HG02798 (cell line): ENCODE data around the gene EHMT1.
"Not testable (repeated sequence)": the region's sequence is repeated elsewhere in the genome, so short reads cannot be mapped to it uniquely, and the experiment has no call there.

Experiments used
- ATAC-seq: cut with Tn5 transposase; IDR thresholded peaks from one replicate; pipeline ENCODE4 v1.9.1; 2021; ENCODE audit warnings: mild to moderate bottlenecking; ENCODE audit not compliant: unreplicated experiment, poor library complexity

EHMT1 gene

DNA sequence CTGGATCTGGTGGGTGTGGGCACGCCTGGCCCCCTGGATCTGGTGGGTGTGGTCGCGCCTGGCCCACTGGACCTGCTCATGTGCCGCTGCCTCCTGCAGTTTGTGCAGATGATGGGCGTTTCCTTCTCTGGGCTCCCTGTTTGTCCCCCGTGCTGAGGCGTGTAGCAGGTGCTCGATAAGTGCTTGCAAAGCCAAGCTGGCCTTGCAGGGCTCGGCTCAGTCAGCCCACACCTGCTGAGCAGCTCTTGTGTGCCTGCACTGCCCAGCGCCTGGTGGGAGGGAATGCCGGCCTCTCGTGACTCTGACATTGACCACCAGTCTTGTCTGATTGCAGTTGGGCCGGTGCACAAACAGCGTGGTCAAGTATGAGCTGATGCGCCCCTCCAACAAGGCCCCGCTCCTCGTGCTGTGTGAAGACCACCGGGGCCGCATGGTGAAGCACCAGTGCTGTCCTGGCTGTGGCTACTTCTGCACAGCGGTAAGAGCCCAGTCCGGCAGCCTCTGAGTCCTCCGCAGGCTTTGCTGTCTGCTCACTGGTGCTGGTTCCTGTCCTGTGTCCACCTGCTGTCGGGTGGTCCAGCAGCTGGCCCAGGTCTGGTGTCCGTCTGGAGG is 156.1 kb downstream of the EHMT1 start:
- no peak for ATAC-seq

- ATAC-seq = no peak
Measured at GRCh38 chr9:137776306-137776995, 157.6 kb downstream of the EHMT1 start.

- no peak for ATAC-seq
Measured at GRCh38 chr9:137777761-137778160, 159.0 kb downstream of the EHMT1 start.

DNA sequence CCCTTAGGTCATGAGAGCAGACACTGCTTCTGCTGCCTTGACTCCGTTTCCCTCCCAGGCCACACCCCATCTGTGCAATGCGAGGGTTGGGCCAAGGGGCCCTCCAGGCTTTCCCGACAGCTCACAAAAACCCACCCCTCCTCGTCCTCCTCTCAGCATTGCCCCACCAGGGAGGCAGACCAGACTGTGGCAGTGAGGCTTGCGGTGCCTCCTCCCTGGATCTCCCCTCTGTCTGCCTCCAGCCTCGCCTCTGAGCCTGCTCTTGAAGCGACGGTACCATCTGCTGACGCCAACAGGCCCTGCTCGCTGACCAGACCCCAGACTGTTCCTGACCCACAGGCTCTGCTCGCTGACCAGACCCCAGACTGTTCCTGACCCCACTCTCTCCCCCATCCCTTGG is 159.5 kb downstream of the EHMT1 start:
- ATAC-seq = no peak

- no peak for ATAC-seq
Measured at GRCh38 chr9:137778914-137779313, 160.1 kb downstream of the EHMT1 start.

- not testable (repeated sequence) for ATAC-seq
Measured at GRCh38 chr9:137780031-137780430, 161.2 kb downstream of the EHMT1 start.

GRCh38 chr9:137781906-137782585 is 163.2 kb downstream of the EHMT1 start:
- ATAC-seq = no peak

GRCh38 chr9:137783521-137783920 is 164.7 kb downstream of the EHMT1 start:
- no peak for ATAC-seq

DNA sequence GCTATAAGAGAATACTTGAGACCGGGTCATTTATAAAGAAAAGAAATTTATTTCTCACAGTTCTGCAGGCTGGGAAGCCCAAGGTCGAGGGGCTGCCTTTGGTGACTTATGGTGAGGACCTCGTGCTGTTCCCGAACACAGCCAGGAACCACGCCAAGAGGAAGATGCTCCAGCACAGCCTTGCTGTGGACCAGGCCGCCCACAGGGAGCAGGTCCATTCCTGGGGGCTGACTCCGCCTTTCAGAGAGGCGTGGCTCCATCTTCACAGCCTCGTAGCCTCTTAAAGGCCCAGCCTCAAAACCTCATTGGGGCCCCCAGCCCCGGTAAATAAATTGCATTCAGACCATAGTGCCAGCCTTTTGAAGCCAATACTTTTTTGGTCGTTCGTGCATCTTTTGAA is 165.2 kb downstream of the EHMT1 start:
- no peak for ATAC-seq

DNA sequence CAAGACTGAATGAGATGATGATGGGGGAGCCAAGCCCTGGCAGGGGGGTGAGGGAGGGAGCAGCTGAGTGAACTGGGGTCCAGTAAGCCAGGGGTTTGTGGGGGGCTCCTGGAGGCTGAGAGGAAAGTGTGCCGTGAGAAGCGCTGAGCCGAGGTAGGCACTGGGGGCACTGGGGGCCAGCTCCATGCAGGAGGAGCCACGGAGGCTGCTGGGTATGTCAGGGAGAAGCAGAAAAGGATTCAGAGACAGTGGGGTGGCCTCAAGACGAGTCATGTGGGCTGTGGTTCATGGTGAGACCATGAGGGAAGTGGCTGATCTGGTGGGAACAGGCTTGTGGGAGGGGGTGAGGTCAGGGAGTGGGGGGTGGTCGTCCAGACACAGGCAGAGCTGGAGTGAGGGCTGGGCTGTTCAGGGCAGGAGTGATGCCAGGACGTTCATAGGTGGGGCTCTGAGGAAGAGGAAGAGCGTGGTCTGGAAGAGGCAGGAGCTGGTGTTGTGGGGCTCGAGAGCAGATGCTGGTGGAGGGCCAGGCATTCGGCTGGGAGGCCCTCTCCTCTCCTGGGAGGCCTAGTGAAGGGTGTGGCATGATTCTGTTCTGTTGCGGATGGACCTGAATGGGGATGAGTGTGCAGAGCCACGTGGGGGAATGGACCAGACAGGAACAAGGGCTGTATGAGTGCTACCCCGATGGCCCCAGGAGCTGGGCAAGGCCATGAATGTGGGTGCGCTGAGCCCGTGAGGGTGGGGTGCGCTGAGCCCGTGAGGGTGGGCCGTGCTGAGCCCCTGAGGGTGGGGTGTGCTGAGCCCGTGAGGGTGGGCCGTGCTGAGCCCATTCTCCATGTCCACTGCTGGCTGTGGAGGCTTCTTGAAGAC is 166.1 kb downstream of the EHMT1 start:
- ATAC-seq = no peak

GRCh38 chr9:137785704-137786161 is 166.9 kb downstream of the EHMT1 start:
- no peak for ATAC-seq

- no peak for ATAC-seq
Measured at GRCh38 chr9:137786511-137786920, 167.7 kb downstream of the EHMT1 start.

GRCh38 chr9:137787381-137787780 is 168.6 kb downstream of the EHMT1 start:
- no peak for ATAC-seq

GRCh38 chr9:137787786-137788505 is 169.1 kb downstream of the EHMT1 start:
- no peak for ATAC-seq

- ATAC-seq = no peak
Measured at GRCh38 chr9:137788561-137789294, 169.9 kb downstream of the EHMT1 start.

- no peak for ATAC-seq
Measured at GRCh38 chr9:137789295-137789895, 170.6 kb downstream of the EHMT1 start.

- no peak for ATAC-seq
Measured at GRCh38 chr9:137791947-137792346, 173.1 kb downstream of the EHMT1 start.

GRCh38 chr9:137793196-137793841 is 174.5 kb downstream of the EHMT1 start:
- ATAC-seq = no peak
